ENCODE data around the gene RPL32.
"Not testable (repeated sequence)": the region's sequence is repeated elsewhere in the genome, so short reads cannot be mapped to it uniquely, and the experiment has no call there.

RPL32 gene

DNA sequence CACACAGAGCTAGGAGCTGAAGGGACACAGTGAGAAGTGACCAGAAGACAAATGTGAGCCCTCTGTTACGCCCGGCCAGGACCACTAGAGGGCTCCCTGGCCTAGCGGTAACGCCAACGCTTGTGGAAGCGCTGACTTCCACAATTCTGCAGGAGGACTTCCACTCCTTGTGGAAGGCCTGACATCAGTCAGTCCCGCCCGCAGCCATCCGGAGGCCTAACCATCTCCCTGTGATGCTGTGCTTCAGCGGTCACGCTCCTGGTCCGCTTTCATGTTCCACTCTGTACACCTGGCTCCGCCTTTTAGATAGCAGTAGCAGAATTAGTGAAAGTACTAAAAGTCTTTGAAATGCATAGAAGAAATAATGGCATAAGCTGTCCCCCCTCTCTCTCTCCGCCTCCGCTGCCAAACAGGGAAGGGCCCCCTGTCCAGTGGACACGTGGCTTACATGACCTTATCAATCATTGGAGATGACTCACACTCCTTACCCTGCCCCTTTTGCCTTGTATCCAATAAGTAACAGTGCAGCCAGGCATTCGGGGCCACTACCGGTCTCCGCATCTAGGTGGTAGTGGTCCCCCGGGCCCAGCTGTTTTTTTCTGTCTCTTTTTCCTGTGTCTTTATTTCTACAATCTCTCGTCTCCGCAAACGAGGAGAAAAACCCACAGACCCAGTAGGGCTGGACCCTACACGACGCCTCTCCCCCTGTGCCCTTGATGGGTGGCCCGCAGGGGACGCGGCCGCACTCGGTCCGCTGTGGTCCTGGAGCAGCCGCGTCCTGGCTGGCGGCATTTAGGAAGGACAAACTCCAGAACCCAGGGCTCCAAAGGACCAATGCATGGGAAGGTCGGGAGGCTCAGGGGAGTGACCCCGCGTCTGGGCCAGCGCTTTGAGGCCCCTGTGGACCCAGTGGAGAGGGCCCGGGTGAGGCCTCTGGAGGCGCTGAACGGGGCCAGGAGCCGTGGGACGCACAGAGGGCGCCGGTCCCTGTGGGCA, 27.0 kb upstream of the RPL32 start:
- peak in 51 of 56 donors; percentile 20 to 87 (median 70) for DNase-seq

DNA sequence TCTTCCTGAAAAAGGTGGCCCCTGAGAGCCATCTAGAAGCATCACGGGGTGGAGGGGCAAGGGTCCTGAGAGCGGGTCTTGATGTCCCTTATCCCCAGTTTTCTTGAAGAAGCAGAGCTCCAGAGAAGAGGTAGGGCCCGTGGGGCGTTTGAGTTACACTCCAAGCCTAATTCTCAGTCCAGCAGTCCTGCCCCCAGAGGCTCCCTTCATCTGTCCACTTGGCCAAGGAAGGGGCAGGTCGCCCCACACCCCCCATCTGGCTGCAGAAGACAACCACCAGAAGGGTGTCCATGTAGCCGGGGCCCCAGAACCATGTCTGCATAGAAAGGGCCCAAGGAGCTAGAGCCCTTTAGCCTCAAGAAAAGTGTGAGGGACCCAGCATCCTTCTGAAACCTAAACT, 25.5 kb upstream of the RPL32 start:
- DNase-seq, result no peak

DNA sequence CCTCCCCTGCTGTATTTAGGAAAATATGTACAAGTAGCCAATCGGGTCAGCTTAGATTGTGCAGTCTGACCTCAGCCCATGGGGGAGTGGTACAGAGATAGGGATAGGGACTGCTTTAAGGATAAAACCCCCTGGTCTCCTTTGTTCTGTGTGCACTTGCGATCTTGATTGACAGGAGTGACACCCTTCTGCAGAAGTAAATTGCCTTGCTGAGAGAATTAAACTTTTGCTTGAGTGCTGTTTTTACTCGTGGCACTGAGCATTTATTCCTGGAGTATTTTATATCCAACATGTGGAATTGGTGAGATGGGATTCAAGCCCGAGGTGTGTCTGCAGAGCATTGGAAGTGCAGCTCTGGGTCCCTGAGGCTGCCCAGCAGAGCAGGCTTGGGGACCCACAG, 23.9 kb upstream of the RPL32 start:
- no peak for DNase-seq

GRCh38 chr3:12862387-12862786, 21.0 kb upstream of the RPL32 start:
- DNase-seq, result no peak

DNA sequence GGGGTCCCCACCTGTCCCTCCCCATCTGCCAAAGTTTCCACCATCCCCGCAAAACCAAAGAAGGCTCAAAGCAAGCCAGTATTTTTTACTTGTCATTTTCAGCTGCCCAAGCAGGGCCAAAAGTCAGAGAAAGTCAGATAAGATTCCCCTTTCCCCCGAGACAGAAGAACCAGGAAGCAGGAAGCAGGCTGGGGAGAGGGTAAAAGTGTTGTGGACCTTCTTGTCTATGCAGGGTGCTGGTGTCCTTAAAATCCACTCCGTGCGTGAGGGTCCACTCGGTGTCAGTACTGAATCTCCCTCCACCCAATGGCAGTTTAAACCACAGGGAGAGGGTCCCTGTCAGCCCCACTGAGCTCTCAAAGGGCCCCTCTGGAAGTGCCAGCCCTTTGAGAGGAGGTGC, 20.2 kb upstream of the RPL32 start:
- DNase-seq, result no peak

DNA sequence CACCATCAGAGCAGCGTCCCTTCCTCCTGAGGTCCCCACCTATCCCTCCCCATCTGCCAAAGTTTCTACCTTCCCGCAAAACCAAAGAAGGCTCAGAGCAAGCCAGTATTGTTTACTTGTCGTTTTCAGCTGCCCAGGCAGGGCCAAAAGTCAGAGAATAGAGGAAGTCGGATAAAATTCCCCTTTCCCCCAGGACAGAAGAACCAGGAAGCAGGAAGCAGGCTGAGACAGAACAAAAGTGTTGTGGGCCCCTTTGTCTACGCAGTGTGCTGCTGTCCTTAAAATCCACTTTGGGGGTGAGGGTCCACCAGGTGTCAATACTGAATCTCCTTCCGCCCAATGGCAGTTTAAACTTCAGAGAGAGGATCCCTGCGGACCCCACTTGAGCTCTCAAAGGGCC, 18.5 kb upstream of the RPL32 start:
- no peak for DNase-seq

GRCh38 chr3:12856626-12857025, 15.3 kb upstream of the RPL32 start:
- DNase-seq, result no peak

- DNase-seq, result peak in 1 of 56 donors; percentile 11
Measured at GRCh38 chr3:12854565-12854964, 13.2 kb upstream of the RPL32 start.

DNA sequence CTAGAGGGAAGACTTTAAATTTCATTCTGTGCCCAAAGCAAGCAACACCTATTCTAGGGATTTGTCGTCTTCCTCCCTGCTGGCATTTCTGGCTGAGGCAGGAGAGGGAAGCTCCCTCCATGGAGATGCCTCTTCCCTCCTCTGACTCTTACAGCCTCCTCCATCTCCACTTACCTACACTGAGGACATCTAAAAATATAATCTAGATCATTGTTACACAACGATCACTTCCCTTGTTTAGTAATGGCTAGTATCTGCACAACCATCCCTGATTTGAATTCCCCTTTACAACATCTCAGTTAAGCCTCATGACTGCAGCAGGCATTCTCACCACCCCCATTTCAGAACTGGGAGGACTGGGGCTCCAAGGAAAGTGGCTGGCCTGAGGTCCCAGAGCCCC, 12.5 kb upstream of the RPL32 start:
- peak in 1 of 56 donors; percentile 5 for DNase-seq

- no peak for DNase-seq
Measured at GRCh38 chr3:12852201-12852600, 10.8 kb upstream of the RPL32 start.

DNA sequence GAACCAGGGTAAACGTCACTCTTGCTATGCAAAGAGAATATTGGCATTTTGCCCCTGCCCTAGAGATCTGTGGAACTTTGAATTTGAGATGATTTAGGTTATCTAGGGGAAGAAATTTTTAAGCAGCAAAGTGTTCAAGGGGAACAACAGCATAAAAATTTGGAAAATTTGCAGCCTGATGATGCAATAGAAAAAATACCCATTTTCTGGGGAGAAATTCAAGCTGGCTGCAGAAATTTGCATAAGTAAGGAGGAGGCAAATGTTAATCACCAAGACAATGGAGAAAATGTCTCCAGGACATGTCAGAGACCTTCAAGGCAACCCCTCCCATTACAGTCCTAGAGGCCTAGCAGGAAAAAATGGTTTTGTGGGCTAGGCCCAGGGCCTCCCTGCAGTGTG, 4.4 kb upstream of the RPL32 start:
- no peak for DNase-seq

DNA sequence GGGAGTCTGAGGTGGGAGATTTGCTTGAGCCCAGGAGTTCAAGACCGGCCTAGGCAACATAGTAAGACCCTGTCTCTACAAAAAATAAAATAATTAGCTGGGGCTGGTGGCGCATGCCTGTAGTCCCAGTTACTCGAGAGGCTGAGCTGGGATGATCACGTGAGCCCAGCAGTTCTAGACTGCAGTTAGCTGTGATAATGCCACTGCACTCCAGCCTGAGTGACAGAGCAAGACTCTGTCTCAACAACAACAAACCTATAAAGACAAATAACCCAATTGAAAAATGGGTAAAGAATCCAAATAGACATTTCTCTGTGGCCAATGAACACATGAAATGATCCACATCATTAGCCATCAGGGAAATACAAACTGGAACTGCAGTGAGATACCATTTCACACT, 1.1 kb upstream of the RPL32 start:
- no peak for DNase-seq

DNA sequence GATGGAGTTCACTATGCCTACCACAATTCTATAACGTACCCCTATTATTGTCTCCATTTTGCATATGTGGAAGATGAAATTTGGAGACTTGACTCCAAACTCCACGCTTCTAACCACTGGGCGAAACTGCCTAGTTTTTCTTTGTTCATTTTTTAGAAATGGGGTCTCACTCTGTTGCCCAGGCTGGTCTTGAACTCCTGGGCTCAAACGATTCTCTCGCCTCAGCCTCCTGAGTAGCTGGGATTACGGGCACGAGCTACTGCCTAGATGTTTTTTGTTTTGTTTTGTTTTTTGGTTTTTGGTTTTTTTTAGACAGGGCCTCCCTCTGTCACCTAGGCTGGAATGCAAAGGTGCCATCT, 584 bp upstream of the RPL32 start:
- DNase-seq, result no peak

DNA sequence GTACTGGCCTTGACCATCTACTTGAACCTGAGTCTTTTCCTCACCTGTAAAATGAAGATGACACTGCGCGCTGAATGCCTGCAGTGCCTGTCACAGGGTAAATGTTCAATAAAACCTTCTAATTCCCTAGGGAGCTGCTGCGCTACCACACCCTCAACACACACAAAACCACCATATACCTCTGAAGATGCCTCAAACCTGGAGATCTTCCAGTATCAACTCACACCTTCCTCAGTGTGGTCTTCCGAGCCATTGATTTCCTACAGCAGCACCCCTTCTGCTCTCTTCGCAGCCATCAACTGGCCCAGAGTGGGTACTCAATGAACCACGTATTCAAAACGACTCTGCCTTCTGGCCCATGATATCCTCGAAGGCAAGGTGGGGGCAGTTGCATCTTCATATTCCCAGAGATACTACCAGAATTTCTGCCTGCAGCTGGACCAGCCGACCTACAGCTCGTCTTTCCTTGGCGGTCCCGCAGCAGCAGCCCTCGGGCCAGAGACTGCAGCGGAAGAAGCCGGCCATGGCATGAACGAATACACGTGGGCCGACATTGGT, 695 bp downstream of the RPL32 start:
- peak in 12 of 56 donors; percentile 25 to 67 (median 42) for DNase-seq

DNA sequence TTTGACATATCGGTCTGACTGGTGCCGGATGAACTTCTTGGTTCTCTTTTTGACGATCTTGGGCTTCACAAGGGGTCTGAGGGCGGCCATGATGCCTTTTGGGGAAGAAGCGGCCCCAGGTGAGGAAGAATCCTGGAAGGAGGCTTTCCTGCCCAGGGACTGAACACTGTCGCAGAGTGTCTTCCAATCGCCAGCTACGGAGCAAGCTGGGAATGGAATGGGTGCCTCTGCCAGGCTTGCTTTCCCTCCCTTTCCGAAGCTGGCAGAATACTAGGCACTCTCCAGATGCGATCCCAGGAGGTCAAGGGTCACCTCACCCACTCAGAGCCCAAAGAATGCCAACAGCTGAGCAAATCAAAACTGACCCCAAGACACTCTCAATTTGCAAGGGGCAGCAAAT, 1.2 kb downstream of the RPL32 start:
- DNase-seq, result not testable (repeated sequence)

- DNase-seq, result no peak
Measured at GRCh38 chr3:12839156-12839946, 2.0 kb downstream of the RPL32 start.

DNA sequence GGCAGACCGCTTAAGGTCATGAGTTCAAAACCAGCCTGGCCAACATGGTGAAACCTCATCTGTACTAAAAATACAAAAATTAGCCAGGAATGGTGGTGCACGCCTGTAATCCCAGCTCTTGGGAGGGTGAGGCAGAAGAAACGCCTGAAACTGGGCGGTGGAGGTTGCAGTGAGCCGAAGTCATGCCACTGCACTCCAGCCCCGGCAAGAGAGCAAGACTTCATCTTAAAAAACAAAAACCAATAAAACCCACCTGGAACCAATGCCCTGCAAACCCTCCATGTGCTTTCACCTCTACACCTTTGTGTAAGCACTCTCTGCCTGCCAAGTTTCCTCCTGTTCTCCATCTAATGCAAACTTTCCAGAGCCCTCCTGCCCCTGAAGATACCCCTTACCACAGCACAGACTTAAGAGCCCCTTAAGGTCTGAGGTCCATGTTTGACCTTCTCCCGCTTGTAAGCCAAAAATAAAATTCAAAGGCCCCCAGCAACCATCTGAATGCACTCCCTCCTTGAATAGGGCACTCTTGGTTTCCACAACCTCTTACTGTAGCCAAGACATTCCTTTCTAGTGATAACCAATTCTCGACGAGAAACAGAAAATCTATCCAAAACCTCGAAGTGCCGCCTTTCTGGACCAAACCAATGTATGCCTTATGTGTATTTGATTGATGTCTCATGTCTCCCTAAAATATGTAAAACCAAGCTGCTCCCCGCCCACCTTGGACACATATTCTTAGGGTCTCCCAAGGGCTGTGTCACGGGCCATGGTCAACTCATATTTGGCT, 3.0 kb downstream of the RPL32 start:
- DNase-seq, result no peak

GRCh38 chr3:12837295-12837986, 3.9 kb downstream of the RPL32 start:
- DNase-seq, result no peak

- DNase-seq, result no peak
Measured at GRCh38 chr3:12835052-12835665, 6.2 kb downstream of the RPL32 start.

Data from nucleus accumbens (tissue), 56 donors.